Measurements from ENCODE around the gene EYS. TPM values are rescaled to one million over a fixed set of nuclear protein-coding genes. Genes with fewer than 3 reads are reported as not detected.

EYS gene
- total RNA-seq, 1 experiment from 2014 or later, result not detected

DNA sequence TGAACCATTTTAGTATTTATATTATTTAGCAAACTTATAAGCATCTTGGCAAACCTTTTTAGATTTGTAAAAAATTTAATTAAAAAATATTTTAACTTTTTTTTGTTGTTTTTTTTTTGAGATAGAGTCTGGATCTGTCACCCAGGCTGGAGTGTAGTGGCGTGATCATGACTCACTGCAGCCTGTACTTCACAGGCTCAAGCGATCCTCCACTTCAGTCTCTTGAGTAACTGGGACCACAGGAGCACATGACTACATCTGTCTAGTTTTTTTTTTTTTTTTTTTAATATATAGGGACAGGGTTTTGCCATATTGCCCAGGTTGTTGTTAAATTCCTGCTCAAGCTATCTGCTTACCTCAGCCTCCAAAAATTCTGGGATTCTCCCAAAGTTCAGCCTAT, 161.1 kb downstream of the EYS start:
- Histone ChIP-seq H2BK15ac (ENCODE audit: low read depth, low read length) (no peak overlapping the region), H4K20me1 (ENCODE audit: control insufficient read depth, insufficient read depth, insufficient read length) (no peaks in the 10 kb centered on the region), H3K9me3 (ENCODE audit: control insufficient read depth, low read depth, low read length) (no peaks in the 10 kb centered on the region), H4K8ac (replicated peaks; ENCODE audit: insufficient read length, low read depth, low read length) (no peak overlapping the region), H3K4me1 (ENCODE audit: insufficient read depth, low read length) (no peaks in the 10 kb centered on the region), H3K9ac (ENCODE audit: extremely low read depth, insufficient read length, low read length) (no peak overlapping the region), H2BK5ac (ENCODE audit: insufficient read length, low read length) (no peak overlapping the region), H2BK12ac (ENCODE audit: insufficient read length, low read depth, low read length) (no peak overlapping the region), H2BK120ac (ENCODE audit: low read depth, low read length, poor library complexity, severe bottlenecking) (no peak overlapping the region), H3K79me2 (ENCODE audit: insufficient read depth, low read length) (no peaks in the 10 kb centered on the region), H3K56ac (ENCODE audit: insufficient read length, low read depth, low read length) (no peak overlapping the region), H3T11ph (ENCODE audit: low read length) (no peak overlapping the region), H3K4ac (ENCODE audit: low read depth, low read length) (no peak overlapping the region), H2AK5ac (ENCODE audit: insufficient read length, low read length) (no peak overlapping the region), H3K18ac (ENCODE audit: insufficient read length, low read depth, low read length) (no peak overlapping the region), H3K4me2 (ENCODE audit: insufficient read depth, insufficient read length, low read length) (no peak overlapping the region), H3K79me1 (ENCODE audit: insufficient read depth, low read depth, low read length, poor library complexity, severe bottlenecking) (no peaks in the 10 kb centered on the region), H3K27ac (ENCODE audit: insufficient read length, low read depth, low read length) (no peak overlapping the region), H3K27me3 (ENCODE audit: insufficient read depth, low read length) (no peaks in the 10 kb centered on the region), H4K5ac (ENCODE audit: insufficient read length, low read depth, low read length) (no peak overlapping the region), H2BK20ac (ENCODE audit: low read depth, low read length, poor library complexity, severe bottlenecking) (no peak overlapping the region), H3K23ac (ENCODE audit: insufficient read length, low read depth, low read length) (no peak overlapping the region), H3K14ac (ENCODE audit: insufficient read depth, low read length) (no peak overlapping the region), H3K23me2 (ENCODE audit: insufficient read length, low read depth, low read length, poor library complexity, severe bottlenecking) (no peaks in the 10 kb centered on the region), H2AFZ (ENCODE audit: low read length) (no peak overlapping the region), H4K91ac (ENCODE audit: insufficient read length, low read depth, low read length) (no peak overlapping the region)
- H3K4me3 Mint-ChIP-seq, result no peak overlapping the region
- DNase-seq, result no peak
- TF ChIP-seq, protein P1, sequence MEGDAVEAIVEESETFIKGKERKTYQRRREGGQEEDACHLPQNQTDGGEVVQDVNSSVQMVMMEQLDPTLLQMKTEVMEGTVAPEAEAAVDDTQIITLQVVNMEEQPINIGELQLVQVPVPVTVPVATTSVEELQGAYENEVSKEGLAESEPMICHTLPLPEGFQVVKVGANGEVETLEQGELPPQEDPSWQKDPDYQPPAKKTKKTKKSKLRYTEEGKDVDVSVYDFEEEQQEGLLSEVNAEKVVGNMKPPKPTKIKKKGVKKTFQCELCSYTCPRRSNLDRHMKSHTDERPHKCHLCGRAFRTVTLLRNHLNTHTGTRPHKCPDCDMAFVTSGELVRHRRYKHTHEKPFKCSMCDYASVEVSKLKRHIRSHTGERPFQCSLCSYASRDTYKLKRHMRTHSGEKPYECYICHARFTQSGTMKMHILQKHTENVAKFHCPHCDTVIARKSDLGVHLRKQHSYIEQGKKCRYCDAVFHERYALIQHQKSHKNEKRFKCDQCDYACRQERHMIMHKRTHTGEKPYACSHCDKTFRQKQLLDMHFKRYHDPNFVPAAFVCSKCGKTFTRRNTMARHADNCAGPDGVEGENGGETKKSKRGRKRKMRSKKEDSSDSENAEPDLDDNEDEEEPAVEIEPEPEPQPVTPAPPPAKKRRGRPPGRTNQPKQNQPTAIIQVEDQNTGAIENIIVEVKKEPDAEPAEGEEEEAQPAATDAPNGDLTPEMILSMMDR (conservative IDR thresholded peaks at IDR 0.05), result no peak
- H3K9me3 Mint-ChIP-seq, result no peaks in the 10 kb centered on the region; a peak in 1 of 5 replicates
- WGBS (ENCODE audit: extremely low coverage, insufficient read length, low lambda C conversion rate), result no CpG with 5 or more reads among the region's 2 CpGs
- H3K27ac Mint-ChIP-seq, result no peak overlapping the region
- H3K36me3 Mint-ChIP-seq (ENCODE audit: insufficient read depth in 1 of 3, low read depth in 3 of 3), result no peaks in the 10 kb centered on the region; a peak in 1 of 7 replicates
- H3K4me1 Mint-ChIP-seq, result peaks cover 4 to 8% of the 10 kb centered on the region in 2 experiments; a peak in 3 of 4 replicates
- no peaks in the 10 kb centered on the region for H3K27me3 Mint-ChIP-seq (ENCODE audit: low read depth)
